HG02885 (cell line): Measurements from ENCODE around the gene TRAPPC2L.

Experiments used
- ATAC-seq: cut with Tn5 transposase; IDR thresholded peaks from one replicate; pipeline ENCODE4 v1.9.1; 2021; ENCODE audit warnings: mild to moderate bottlenecking; ENCODE audit not compliant: unreplicated experiment, poor library complexity

The TRAPPC2L gene

GRCh38 chr16:88855736-88856121 lies 1.2 kb upstream of the TRAPPC2L start:
- ATAC-seq = no peak

GRCh38 chr16:88856122-88856827 lies 652 bp upstream of the TRAPPC2L start:
- no peak for ATAC-seq

- ATAC-seq = peak; percentile 40
Measured at GRCh38 chr16:88857728-88858339, 907 bp downstream of the TRAPPC2L start.

- ATAC-seq = no peak
Measured at GRCh38 chr16:88859381-88860091, 2.6 kb downstream of the TRAPPC2L start.

GRCh38 chr16:88861359-88861758 lies 4.4 kb downstream of the TRAPPC2L start:
- no peak for ATAC-seq

GRCh38 chr16:88862968-88863367 lies 6.0 kb downstream of the TRAPPC2L start:
- no peak for ATAC-seq

- no peak for ATAC-seq
Measured at GRCh38 chr16:88863426-88863825, 6.5 kb downstream of the TRAPPC2L start.

GRCh38 chr16:88864099-88864498 lies 7.2 kb downstream of the TRAPPC2L start:
- no peak for ATAC-seq

GRCh38 chr16:88864521-88864920 lies 7.6 kb downstream of the TRAPPC2L start:
- ATAC-seq = no peak

GRCh38 chr16:88865310-88865709 lies 8.4 kb downstream of the TRAPPC2L start:
- no peak for ATAC-seq

- ATAC-seq = no peak
Measured at GRCh38 chr16:88865742-88866141, 8.8 kb downstream of the TRAPPC2L start.

GRCh38 chr16:88866151-88866920 lies 9.4 kb downstream of the TRAPPC2L start, which contains the start of gene PABPN1L:
PABPN1L (minus strand) TSS chr16:88866660; CDS start chr16:88866606, 54 bp downstream.
- no peak for ATAC-seq

GRCh38 chr16:88867581-88868246 lies 10.8 kb downstream of the TRAPPC2L start:
- ATAC-seq = no peak

- no peak for ATAC-seq
Measured at GRCh38 chr16:88868974-88869672, 12.2 kb downstream of the TRAPPC2L start.

GRCh38 chr16:88869673-88869980 lies 12.7 kb downstream of the TRAPPC2L start:
- no peak for ATAC-seq

- ATAC-seq = no peak
Measured at GRCh38 chr16:88870608-88871348, 13.9 kb downstream of the TRAPPC2L start.

- ATAC-seq = no peak
Measured at GRCh38 chr16:88871349-88871702, 14.4 kb downstream of the TRAPPC2L start.

GRCh38 chr16:88871730-88872416 lies 14.9 kb downstream of the TRAPPC2L start:
- ATAC-seq = no peak
